ENCODE data around the gene MLLT6.

- TF ChIP-seq CTCF (IDR thresholded peaks at IDR 0.05) (no peak), POLR2A (IDR thresholded peaks at IDR 0.05) (no peak)
These were observed 43.8 kb downstream of the MLLT6 start for GRCh38 chr17:38748892-38749222.

All from lower leg skin (tissue), 3 donors.